ELR (cell line): Measurements from ENCODE around the gene ARF3.
A peak's percentile ranks its signal among the peaks of the same experiment; 100 is the strongest.
"Not testable (repeated sequence)": the region's sequence is repeated elsewhere in the genome, so short reads cannot be mapped to it uniquely, and the experiment has no call there.

Experiments used
- DNase-seq: peaks from one replicate; pipeline ENCODE4 v3.0.0-alpha.2; 2015; ENCODE audit warnings: low read depth

The ARF3 gene

DNA sequence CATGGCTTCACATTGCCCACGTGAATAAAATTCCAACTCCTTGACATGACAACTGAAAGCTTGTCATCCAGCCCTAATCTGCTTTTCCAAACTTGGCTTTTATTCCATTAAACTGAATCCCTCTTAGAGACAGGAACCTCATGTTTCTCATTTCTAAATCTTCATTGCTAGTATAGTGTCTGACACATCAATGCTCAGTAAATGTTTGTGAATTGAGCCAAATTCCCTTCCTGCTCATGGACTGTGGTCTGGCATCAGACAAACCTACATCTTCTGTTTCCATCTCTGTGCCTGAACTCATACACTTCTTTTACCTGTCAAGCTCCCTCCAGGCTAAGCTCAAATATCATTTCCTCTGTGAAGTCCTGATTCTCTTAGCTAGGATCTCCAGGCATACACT lies 27.7 kb downstream of the ARF3 start:
- no peak for DNase-seq

DNA sequence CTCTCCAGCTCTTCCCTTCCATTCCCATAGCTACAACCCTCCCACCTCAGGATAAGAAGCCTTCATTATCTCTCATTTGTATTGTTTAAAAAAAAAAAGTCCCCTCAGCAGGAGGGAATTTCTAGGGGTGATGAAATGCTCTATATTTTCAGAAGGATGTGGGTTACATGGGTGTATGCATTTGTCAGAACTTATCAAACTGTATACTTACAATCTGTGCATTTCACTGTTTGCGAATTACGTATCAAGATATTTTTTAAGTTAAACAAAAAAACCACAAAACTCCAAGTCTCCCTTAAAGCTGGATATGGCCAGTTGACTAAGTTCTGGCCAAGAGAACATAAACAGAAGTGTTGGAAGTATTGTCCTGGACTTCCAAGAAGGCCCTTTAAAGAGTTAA lies 30.0 kb downstream of the ARF3 start:
- DNase-seq = peak; percentile 77

DNA sequence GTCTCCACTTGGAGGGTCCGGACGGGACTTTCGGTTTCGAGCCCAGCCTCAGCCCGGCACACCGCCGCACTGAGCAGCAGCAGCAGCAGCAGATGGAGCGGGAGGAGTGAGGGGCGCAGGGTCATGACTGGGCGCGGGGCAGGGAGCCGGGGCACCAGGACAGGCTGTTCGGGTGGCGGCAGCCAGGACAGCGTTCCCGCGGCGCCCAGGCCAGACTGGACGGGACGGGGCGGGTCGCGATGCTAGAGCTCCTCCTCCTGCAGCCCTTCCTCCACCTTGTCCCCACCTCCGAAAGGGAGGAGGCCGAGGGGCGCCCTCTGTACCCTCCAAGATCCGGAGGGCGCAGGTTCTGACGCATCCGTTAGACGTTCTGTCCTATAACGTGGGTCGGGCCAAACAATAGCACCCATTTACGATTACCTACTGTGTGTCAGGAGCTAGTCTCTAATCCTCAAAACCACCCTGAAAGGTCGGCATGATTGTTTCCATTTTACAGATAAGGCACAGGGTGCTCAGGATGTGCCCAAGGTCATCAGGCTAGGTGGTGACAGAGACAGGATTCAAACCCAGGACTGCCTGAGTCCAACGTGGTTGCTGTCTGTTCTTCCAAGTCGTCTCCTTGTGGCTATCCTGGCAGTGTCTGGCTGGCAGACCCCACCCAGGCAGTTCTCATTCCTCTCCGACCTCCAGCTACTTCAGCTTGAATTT lies 31.8 kb downstream of the ARF3 start, which contains the start of gene FKBP11:
Gene FKBP11 (minus strand): TSS at position 189 of the 708 bp plus-strand sequence. CDS start 64 bp downstream, at position 125.
- peak; percentile 84 for DNase-seq

DNA sequence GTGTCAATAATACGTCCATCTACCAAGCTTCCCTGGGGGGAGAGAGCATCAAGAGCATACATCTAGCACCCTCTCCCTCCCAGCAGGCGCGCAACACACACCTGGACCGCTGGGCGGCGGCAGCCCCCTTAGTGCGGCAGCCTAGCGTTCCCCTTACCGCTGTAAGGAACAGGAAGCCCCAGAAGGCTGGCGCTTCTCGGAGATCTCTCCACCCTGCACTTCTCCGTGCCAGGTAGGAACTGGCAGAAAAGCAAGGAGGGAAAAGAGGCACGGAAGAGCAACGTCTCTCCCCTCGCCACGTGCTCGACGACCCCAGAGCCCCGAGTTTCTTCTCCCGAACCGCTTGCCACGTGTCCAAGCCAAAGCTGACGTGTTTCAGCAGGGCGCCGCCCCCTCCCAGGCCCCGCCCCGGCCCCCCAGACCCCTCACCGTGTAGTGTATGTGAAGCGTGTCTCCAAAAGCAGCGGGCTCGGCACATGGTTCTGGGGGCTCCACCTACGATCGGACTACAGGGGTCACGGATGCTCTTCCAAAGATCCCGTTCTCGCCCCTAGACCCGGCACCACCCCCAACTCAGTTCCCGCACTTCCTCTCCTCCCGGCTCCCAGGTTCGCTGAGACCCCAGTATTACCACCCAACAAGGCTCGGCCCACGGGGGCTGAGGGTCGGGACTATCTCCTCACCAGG lies 32.5 kb downstream of the ARF3 start:
- peak; percentile 65 for DNase-seq

DNA sequence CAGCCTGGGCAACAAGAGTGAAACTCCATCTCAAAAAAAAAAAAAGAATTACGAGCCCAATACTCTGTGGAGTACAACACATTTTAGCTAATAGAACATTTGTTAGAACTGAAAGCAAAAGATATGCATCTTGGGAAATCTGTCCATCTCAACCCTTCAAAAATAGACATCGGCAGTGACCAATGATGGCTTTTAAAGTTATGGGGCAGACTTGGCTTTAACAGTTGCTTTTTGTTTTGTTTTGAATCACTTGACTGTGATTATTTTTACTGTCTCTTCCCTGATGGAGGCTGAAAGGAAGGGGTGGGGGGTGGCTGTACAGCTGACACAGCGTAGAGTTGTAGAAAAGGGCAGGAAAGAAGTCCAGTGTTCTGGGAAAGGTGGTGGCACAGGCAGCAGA lies 34.2 kb downstream of the ARF3 start:
- no peak for DNase-seq

DNA sequence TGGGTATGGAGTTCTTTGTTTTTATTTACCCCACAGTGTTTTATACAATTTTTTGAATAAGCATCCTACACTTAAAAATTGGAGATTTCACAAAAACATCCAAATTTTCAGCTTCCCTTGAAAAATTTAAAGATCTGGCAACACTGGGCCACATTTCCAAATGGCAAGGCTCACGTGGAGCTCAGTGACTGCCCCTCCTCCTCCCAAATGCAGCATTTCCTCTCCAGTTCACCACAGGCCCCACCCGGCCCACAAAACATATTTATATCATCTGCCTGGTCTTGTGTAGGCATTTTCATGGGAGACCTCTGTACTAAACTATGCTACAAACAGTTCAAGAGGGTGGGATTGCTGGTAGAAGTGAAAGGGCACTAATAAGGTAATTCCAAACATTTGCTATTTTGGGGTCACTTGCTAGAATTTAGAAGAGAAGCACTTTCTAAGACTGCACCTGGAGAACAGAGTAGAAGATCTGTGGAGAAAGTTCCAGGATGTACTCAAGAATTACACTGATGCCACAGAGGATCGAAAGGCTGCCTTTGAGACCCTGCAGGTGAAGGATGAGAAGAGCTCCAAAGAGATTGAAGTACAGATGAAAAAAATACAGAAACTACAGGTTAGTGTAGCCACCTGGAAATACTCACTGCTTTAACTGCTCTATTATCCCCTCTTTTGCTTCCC lies 39.3 kb downstream of the ARF3 start:
- DNase-seq = no peak

DNA sequence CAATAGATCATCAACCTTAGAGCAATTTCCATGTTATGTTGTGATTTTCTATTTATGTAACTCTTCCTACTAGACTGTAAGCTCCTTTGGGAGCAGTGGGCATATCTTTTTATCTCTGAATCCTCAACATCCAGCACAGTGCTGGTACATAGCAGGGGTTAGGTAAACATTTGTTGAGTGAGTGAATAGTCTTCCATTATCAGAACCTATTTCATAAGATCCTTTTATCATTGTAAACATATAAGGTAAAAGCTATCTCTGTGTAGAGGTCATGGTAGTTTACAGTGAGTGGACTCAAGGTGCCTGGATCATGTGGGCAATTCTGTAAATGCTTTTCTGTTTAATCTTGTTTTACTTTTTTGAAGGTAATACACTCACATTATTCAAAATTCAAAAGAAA lies 47.1 kb downstream of the ARF3 start:
- DNase-seq = no peak

DNA sequence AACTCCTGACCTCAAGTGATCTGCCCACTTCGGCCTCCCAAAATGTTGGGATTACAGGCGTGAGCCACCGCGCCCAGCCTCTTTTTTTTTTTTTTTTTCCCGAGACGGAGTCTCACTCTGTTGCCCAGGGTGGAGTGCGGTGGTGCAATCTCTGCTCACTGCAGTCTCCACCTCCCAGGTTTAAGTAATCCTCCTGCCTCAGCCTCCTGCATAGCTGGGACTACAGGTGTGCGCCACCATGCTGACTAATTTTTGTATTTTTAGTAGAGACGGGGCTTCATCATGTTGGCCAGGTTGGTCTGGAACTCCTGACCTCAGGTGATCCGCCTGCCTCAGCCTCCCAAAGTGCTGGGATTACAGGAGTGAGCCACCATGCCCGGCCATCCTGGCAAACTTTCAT lies 47.6 kb downstream of the ARF3 start:
- not testable (repeated sequence) for DNase-seq

DNA sequence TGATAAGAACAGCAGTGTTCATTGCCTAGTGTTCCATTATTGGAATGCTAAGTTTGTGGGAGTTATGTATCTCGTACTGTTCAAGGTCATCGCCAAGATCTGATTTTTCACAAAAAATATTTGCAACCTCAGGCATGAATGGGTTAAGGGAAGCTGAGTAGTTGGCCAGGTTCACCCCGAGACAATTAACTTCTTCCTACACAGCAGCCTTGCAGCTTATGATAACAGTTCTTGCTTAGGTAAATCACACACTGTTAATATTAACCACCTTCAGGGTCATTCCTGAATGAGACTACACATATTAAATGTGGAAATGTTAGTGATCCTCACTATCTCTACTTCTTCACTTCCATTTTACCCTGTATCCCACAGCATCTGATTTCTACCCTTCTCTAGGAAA lies 50.0 kb downstream of the ARF3 start:
- no peak for DNase-seq

DNA sequence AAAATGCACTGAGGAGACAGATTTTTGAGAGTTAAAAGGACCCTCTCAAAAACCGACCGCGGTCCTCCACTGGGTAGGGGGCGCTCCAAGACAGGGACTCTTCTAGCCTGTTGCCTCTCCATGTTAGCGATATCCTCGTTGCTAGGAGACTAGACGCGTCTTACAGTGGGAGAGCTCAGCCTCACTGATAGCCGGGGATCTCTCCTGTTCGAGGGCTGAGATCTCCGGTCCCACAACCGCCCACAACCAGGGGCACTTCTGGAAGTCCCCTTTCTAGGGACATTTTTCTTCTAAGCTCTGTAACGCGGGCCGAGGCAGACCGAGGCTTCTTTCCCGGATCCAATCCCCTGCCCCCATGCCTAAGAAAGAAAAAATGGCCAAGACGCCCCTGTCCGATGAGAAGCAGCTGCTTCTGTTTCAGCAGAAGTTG lies 53.3 kb downstream of the ARF3 start:
- DNase-seq = peak; percentile 85

DNA sequence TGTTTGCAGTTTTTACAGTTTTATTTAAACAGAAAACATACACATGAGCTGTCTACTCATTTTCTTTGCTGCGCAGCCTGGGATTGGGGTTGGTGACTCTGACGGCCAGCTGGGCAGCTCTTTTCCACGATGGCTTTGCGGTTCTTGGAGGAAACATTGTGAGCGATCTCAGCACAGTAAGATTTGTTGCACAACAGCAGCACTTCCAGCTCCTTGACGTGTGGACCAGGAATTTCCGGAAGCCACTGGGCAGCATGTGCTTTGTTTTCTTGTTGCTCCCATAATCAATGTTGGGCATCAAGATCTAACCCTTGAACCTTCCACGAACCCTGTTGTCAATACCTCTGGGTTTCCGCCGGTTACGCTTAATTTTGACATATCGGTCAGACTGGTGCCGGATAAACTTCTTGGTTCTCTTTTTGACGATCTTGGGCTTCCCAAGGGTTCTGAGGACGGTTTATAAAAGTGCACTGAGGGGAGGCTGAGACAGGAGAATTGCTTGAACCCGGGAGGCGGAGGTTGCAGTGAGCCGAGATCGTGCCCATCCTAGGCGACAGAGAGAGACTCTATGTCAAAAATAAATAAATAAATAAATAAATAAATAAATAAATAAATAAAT lies 53.8 kb downstream of the ARF3 start:
- no peak for DNase-seq

DNA sequence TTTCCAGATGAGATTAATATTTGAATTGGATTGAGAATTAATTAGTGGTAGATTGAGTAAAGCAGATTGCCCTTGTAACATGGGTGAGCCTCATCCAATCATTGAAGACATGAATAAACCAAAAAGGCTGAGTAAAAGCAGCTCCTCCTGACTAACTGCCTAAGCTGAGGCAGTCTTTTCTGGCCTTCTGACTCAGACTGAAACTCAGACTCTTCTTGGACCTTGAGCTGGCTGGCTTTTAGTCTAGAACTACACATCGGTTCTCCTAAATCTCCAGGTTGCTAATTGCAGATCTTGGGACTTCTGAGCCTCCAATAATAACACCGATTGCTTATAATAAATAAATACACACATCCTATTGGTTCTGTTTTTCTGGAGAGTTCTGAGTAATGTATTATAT lies 56.0 kb downstream of the ARF3 start:
- DNase-seq = peak; percentile 43

DNA sequence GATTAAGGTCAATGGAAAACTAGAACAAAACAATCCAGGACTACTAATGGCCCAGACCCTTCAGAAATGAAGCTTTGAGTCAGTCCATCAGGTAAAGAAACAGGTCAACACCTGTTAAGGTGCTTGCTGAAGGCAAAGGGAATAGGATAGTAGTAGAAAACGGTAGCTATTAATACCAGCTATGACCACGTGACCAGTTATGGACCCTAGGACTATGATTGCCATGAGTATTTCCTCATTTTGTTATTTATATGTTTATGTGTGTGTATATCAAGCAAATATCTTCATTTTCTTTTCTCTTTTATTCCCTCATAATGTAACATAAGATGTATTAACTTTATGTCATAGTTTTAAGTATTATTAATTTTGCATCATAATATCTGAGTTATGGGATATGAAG lies 57.6 kb downstream of the ARF3 start:
- no peak for DNase-seq

DNA sequence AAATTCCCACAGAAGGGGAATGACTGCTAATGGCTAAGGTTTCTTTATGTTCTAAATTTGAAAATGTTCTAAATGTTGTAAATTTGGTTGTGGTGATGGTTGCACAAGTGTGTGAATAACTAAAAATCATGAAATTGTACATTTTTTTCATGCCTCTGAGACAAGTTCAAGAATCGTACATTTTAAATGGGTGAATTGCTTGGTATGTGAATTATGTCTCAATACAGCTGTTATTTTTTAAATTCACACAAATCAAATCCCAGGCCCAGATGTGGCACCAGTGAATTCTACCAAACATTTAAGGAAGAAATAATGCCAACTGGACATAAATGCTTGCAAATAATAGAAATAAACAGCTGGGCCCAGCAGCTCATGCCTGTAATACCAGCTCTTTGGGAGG lies 63.0 kb downstream of the ARF3 start:
- DNase-seq = no peak

DNA sequence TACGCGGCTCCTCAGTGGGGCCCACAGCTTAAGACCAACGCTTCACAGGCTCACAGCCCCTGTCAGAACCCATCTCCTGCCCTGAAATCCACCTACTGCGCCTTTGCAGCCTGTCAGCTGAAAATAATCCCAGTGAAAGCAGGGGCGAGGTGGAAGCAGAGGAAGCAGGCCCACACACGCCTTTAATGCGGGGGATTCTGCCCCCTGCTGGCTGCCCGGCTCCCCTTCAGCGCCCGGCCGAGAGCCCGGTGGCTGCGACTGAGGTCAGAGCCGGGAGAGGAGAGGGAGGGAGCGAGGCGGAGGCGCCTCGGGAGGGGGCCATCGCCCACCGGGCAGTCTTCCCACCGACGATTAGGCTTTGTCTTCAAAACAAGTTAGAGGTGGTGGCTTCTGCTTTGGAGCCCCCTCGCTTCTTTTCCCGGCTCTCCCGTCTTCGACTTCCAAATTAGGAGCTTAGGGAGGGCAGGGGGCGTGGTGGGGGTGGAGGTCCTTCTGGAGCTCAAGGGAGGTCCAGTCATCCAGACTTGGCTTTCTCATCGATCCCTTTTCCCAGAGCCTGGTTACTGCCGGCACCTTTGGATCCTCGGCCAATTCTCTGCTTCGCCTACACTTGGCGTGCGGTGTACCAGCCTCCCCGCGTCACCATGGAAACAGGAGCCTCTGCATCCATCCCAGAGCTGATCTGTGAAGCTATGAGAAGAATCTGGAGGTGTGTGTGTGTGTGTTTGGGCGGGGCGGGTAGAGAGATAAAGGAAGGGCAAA lies 66.4 kb downstream of the ARF3 start:
- DNase-seq = peak; percentile 76

DNA sequence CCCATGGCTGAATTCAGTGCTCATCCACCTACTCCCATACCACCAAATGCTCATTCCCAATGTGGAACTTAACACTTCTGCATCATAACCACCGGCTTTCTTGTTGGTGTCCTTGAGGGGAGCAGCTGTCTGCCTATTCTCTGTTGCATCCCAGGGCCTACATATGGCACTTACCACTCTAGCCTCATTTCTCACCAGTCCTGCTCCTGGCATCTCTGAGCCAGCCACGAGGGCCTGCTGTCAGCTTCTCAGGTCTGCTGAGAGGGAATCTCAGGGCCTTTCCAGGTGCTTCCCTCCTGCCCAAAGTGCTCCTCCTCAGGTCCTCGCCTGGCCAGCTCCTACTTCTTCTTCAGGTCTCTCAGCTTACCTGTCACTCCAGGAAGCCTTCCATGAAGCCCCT lies 67.6 kb downstream of the ARF3 start:
- DNase-seq = no peak
